Neural cell (in vitro differentiated cells): ENCODE measurements around the gene MS4A8.

Source experiments
- CTCF ChIP-seq: fragments of 450-650 bp; IDR thresholded peaks from 2 replicates; pipeline ENCODE4 v1.5.1; 2014; ENCODE audit warnings: antibody characterized with exemption, mild to moderate bottlenecking, moderate library complexity; ENCODE audit not compliant: poor library complexity, severe bottlenecking
- EP300 ChIP-seq: fragments of 450-650 bp; conservative IDR thresholded peaks from 2 replicates; pipeline ENCODE4 v1.6.1; 2014; ENCODE audit warnings: antibody characterized with exemption, mild to moderate bottlenecking, moderate library complexity; ENCODE audit not compliant: poor library complexity, severe bottlenecking
- EZH2 ChIP-seq: fragments of 200-600, 300-800 bp; shearing (Covaris generic), sonication (generic); IDR thresholded peaks from 2 replicates; pipeline ENCODE4 v1.6.1; 2014; ENCODE audit warnings: antibody characterized with exemption, low read length, borderline replicate concordance, mild to moderate bottlenecking; ENCODE audit not compliant: insufficient read depth, poor library complexity, severe bottlenecking
- MXI1 ChIP-seq: fragments of 450-650 bp; conservative IDR thresholded peaks from 2 replicates; pipeline ENCODE4 v1.6.1; 2014; ENCODE audit warnings: antibody characterized with exemption, mild to moderate bottlenecking; ENCODE audit not compliant: poor library complexity, severe bottlenecking
- POLR2AphosphoS5 ChIP-seq: IDR thresholded peaks from 2 replicates; pipeline ENCODE4 v1.6.1; 2012
- RAD21 ChIP-seq: fragments of 450-650 bp; conservative IDR thresholded peaks from 2 replicates; pipeline ENCODE4 v1.6.1; 2014; ENCODE audit warnings: antibody characterized with exemption, mild to moderate bottlenecking, moderate library complexity
- REST ChIP-seq: IDR thresholded peaks from 2 replicates; pipeline ENCODE4 v1.6.1; 2012; ENCODE audit warnings: borderline replicate concordance
- SMC3 ChIP-seq: fragments of 450-650 bp; conservative IDR thresholded peaks from 2 replicates; pipeline ENCODE4 v1.6.1; 2014; ENCODE audit warnings: antibody characterized with exemption, mild to moderate bottlenecking, moderate library complexity; ENCODE audit not compliant: poor library complexity
- TAF1 ChIP-seq: IDR thresholded peaks from 2 replicates; pipeline ENCODE4 v1.6.1; 2012; ENCODE audit warnings: low read depth

GRCh38 chr11:60747359-60747873 lies 48.0 kb downstream of the MS4A8 start:
- TF ChIP-seq EZH2 = no peak
- no peak for TF ChIP-seq REST
- TF ChIP-seq CTCF = no peak
- TF ChIP-seq POLR2AphosphoS5 = no peak
- TF ChIP-seq RAD21 = no peak
- TF ChIP-seq TAF1 = no peak
- TF ChIP-seq EP300 = no peak
- no peak for TF ChIP-seq MXI1
- TF ChIP-seq SMC3 = no peak
